HepG2 (cell line): ENCODE results near the gene DHRS13. TPM values are rescaled to one million over a fixed set of nuclear protein-coding genes. Genes with fewer than 3 reads are reported as not detected.

Source experiments
- ATAC-seq: fragments of 200-7000 bp; cut with Tn5 transposase; 3 replicates; pipeline ENCODE4 v1.9.1; 2020; ENCODE audit warnings: mild to moderate bottlenecking, moderate library complexity
- BruUV-seq: library from RNA; stranded (reverse); fragments of 400-500 nt; replicated peaks from 2 replicates; lab custom pipeline; 2021; lab: Mats Ljungman, UMichigan
- CTCF ChIA-PET: fragments of 300-600 bp; formaldehyde crosslinking; extraction: SDS; loops from one replicate; lab custom pipeline; 2021; ENCODE audit warnings: low total read pairs, inconsistent platforms, low intra/inter-chr PET ratio; lab: Yijun Ruan, JAX
- POLR2A ChIA-PET: fragments of 350-600 bp; sonication (Branson Sonifier 250); formaldehyde crosslinking; loops from one replicate; lab custom pipeline; 2020; ENCODE audit warnings: antibody characterized with exemption, inconsistent platforms; lab: Yijun Ruan, JAX
- DNase-seq: peaks from one replicate; pipeline ENCODE4 v3.0.0-alpha.2; 2015; ENCODE audit warnings: low spot score
- FAIRE-seq: peaks from 3 replicates; lab custom pipeline; 2011; peaks lifted over from hg19 to GRCh38; lab: Jason Lieb, UNC
- H2AFZ ChIP-seq: one replicate; pipeline ENCODE4 v1.6.1; 2011; ENCODE audit warnings: low read length, inconsistent platforms
- H3K27ac ChIP-seq: fragments of 300-600 bp; 3 replicates; pipeline ENCODE4 v1.8.0; 2011; ENCODE audit warnings: mixed run types, mild to moderate bottlenecking, mixed read lengths, low read length, inconsistent platforms; ENCODE audit not compliant: insufficient read depth; ENCODE audit errors: extremely low read length
- H3K27me3 ChIP-seq, 2 experiments: fragments of 200-600 bp in 1 of 2; 2 replicates in 1 of 2; 3 replicates in 1 of 2; pipeline versions ENCODE4 v1.6.0 to v1.8.0; 2011; ENCODE audit warnings: low read length in 2 of 2, mild to moderate bottlenecking in 2 of 2, moderate library complexity in 2 of 2, inconsistent platforms in 1 of 2; ENCODE audit not compliant: insufficient read depth in 2 of 2, control insufficient read depth in 1 of 2
- H3K36me3 ChIP-seq, 2 experiments: fragments of 200-600 bp in 1 of 2; replicated peaks in 1 of 2; 2 replicates in 1 of 2; 3 replicates in 1 of 2; pipeline versions ENCODE4 v1.5.1 to v1.8.0; 2011; ENCODE audit warnings: low read length in 2 of 2, inconsistent platforms in 1 of 2; ENCODE audit not compliant: insufficient read depth in 2 of 2, control insufficient read depth in 1 of 2
- H3K4me1 ChIP-seq: 2 replicates; pipeline ENCODE4 v1.5.1; 2012; ENCODE audit warnings: low read length, inconsistent platforms; ENCODE audit not compliant: insufficient read depth
- H3K4me2 ChIP-seq: 2 replicates; pipeline ENCODE4 v1.6.0; 2011; ENCODE audit warnings: low read depth, low read length, inconsistent platforms
- H3K4me3 ChIP-seq, 3 experiments: fragments of 200-600 bp in 1 of 3; sonication (generic), shearing (Covaris generic) in 1 of 3; replicated peaks in 1 of 3; 2 replicates each; pipeline ENCODE4 v1.5.1; 2011 to 2016; ENCODE audit warnings: low read length in 3 of 3, inconsistent platforms in 2 of 3, low read depth in 2 of 3, mild to moderate bottlenecking in 2 of 3, control low read depth in 1 of 3, mixed read lengths in 1 of 3; ENCODE audit not compliant: insufficient read depth in 1 of 3
- H3K79me2 ChIP-seq: one replicate; pipeline ENCODE4 v1.6.1; 2011; ENCODE audit warnings: low read length, inconsistent platforms; ENCODE audit not compliant: insufficient read depth
- H3K9ac ChIP-seq: 2 replicates; pipeline ENCODE4 v1.6.0; 2011; ENCODE audit warnings: mild to moderate bottlenecking, low read depth, low read length, inconsistent platforms; ENCODE audit not compliant: insufficient read depth
- H3K9me3 ChIP-seq: 2 replicates; pipeline ENCODE4 v1.5.1; 2012; ENCODE audit warnings: mild to moderate bottlenecking, low read length
- H4K20me1 ChIP-seq: 2 replicates; pipeline ENCODE4 v1.6.0; 2011; ENCODE audit warnings: inconsistent platforms, mild to moderate bottlenecking, low read length, moderate library complexity; ENCODE audit not compliant: insufficient read depth
- AGO2 ChIP-seq: fragments of 200-400 bp; formaldehyde crosslinking; optimal IDR thresholded peaks from 2 replicates; pipeline ENCODE3; 2017; ENCODE audit warnings: mild to moderate bottlenecking, low read depth, low read length, moderate library complexity
- ATF7-NPFF ChIP-seq: sonication (generic); formaldehyde crosslinking; IDR thresholded peaks from 2 replicates; pipeline ENCODE4 v1.8.1; 2023; ENCODE audit warnings: mild to moderate bottlenecking, low read depth, missing genetic modification reagents, moderate library complexity
- DNMT3B ChIP-seq: conservative IDR thresholded peaks from 2 replicates; pipeline ENCODE4 v1.6.1; 2016; ENCODE audit warnings: missing biosample characterization, control low read depth
- NRL ChIP-seq: sonication (generic); formaldehyde crosslinking; IDR thresholded peaks from 2 replicates; pipeline ENCODE4 v1.5.0; 2020; ENCODE audit warnings: missing genetic modification reagents, mild to moderate bottlenecking, moderate library complexity, borderline replicate concordance
- ZFP36 ChIP-seq: fragments of 150-350 bp; IDR thresholded peaks from 2 replicates; pipeline ENCODE4 v1.6.1; 2018; ENCODE audit warnings: borderline replicate concordance, low read length, low read depth; ENCODE audit not compliant: partially characterized antibody
- ZNF629 ChIP-seq: sonication (generic); formaldehyde crosslinking; conservative IDR thresholded peaks from 2 replicates; pipeline ENCODE4 v1.5.0; 2020; ENCODE audit warnings: missing genetic modification reagents
- ZNF660 ChIP-seq: sonication (generic); formaldehyde crosslinking; IDR thresholded peaks from 2 replicates; pipeline ENCODE4 v1.5.1; 2020; ENCODE audit warnings: mild to moderate bottlenecking, low read depth, missing genetic modification reagents, borderline replicate concordance
- ZNF891 ChIP-seq: sonication (generic); formaldehyde crosslinking; IDR thresholded peaks from 2 replicates; pipeline ENCODE4 v1.5.0; 2020; ENCODE audit warnings: mild to moderate bottlenecking, missing genetic modification reagents
- whole genome bisulfite sequencing: methylation state at CpG from one replicate; pipeline ENCODE4 v1.1.6; 2017; ENCODE audit warnings: low lambda C conversion rate; 5-methylcytosine and 5-hydroxymethylcytosine counted together
- in situ Hi-C: cut with HindIII; loops from 2 replicates; pipeline ENCODE4 v1.10.0; 2017; ENCODE audit warnings: low pct_unique_long_range_greater_than_20kb; ENCODE audit not compliant: extremely low pct_ligation_motif_present
- intact Hi-C: fragments of 100-400 bp; cut with micrococcal nuclease; formaldehyde crosslinking; loops from one replicate; pipeline ENCODE4 v1.10.0; 2022; ENCODE audit not compliant: unreplicated experiment
- polyA plus RNA-seq, 8 experiments: library from polyadenylated mRNA; depleted of rRNA in 3 of 8; stranded (reverse) in 7 of 8; unstranded in 1 of 8; fragments of >200 nt; fragmentation: Illumina TruSeq in 4 of 8; extraction: Trizol in 4 of 8; gene quantifications; 2 replicates each; pipeline versions ENCODE4 v1.2.1 to v1.2.3, GENCODE V29; 2011 to 2016; ENCODE audit warnings: low read depth in 4 of 8, missing spikeins in 1 of 8, mixed read lengths in 1 of 8; ENCODE audit not compliant: insufficient read depth in 1 of 8
- total RNA-seq, 5 experiments: library from RNA; depleted of rRNA; stranded (reverse); fragments of >200 nt; fragmentation: Illumina TruSeq; extraction: Trizol; gene quantifications; 2 replicates each; pipeline ENCODE4 v1.2.3, GENCODE V29; 2016; ENCODE audit warnings: low read depth in 1 of 5

DHRS13 gene
- total and polyA plus RNA-seq, 2 of the 13 experiments (the other 11 are each of a cell fraction or from before 2014, with no cell fraction given): 11.8 to 12.6 TPM

GRCh38 chr17:28883967-28884702 lies 18.7 kb downstream of the DHRS13 start:
- BruUV-seq: no TSS peak
- H3K27ac ChIP-seq: no peak overlapping the region
- no peaks in the 10 kb centered on the region for H3K9me3 ChIP-seq
- intact Hi-C loops: no loop called here
- ATAC-seq: no peak
- WGBS: 94% methylated on average over 17 of the region's 27 CpGs
- no peak for FAIRE-seq
- ChIA-PET POLR2A (no interaction called here), CTCF (no interaction called here)
- H3K9ac ChIP-seq: no peak overlapping the region
- H3K4me2 ChIP-seq: no peak overlapping the region
- no peak overlapping the region for H3K4me3 ChIP-seq
- DNase-seq: no peak
- no peaks in the 10 kb centered on the region for H3K27me3 ChIP-seq
- no peak for TF ChIP-seq ZFP36
- TF ChIP-seq ZNF891 (CRISPR knock-in tag): no peak
- peak; percentile 54 for TF ChIP-seq AGO2
- H4K20me1 ChIP-seq: no peaks in the 10 kb centered on the region
- no peaks in the 10 kb centered on the region for H3K4me1 ChIP-seq
- H2AFZ ChIP-seq: no peak overlapping the region
- no peaks in the 10 kb centered on the region for H3K79me2 ChIP-seq
- in situ Hi-C loops: loop anchor here (10.0 to 25.0 kb wide), 2 partner anchors 119 to 247 kb away; partner anchors contain the start of gene BLTP2
- peaks cover 28 to 62% of the 10 kb centered on the region in 2 experiments for H3K36me3 ChIP-seq

GRCh38 chr17:28882154-28882895 lies 20.6 kb downstream of the DHRS13 start:
- peaks cover 28 to 62% of the 10 kb centered on the region in 2 experiments for H3K36me3 ChIP-seq
- H3K4me1 ChIP-seq: no peaks in the 10 kb centered on the region
- POLR2A ChIA-PET: interaction anchor here (0.6 kb wide), 1 partner anchor 9 kb away, joined by 3 read pairs; no protein-coding TSS in a partner anchor
- FAIRE-seq (no peak), DNase-seq (no peak), ATAC-seq (no peak)
- in situ Hi-C loops: loop anchor here (10.0 to 25.0 kb wide), 2 partner anchors 118 to 245 kb away; partner anchors contain the start of gene BLTP2
- no peak overlapping the region for H3K4me2 ChIP-seq
- no peaks in the 10 kb centered on the region for H3K9me3 ChIP-seq
- H3K4me3 ChIP-seq: no peak overlapping the region
- H3K27me3 ChIP-seq: no peaks in the 10 kb centered on the region
- BruUV-seq: no TSS peak
- CTCF ChIA-PET: no interaction called here
- H3K27ac ChIP-seq: no peak overlapping the region
- no peaks in the 10 kb centered on the region for H4K20me1 ChIP-seq
- no peaks in the 10 kb centered on the region for H3K79me2 ChIP-seq
- intact Hi-C loops: no loop called here
- 97% methylated on average over 13 of the region's 18 CpGs for WGBS
- H2AFZ ChIP-seq: no peak overlapping the region
- H3K9ac ChIP-seq: no peak overlapping the region
- TF ChIP-seq DNMT3B (CRISPR knock-in tag) (no peak), NRL (no peak), AGO2 (peak; percentile 43), ZNF660 (CRISPR knock-in tag) (no peak), ZNF629 (no peak), ATF7-NPFF (no peak)
